RWPE2 (cell line): ENCODE data around the gene TSPAN10.

Experiments used
- ATAC-seq: fragments of 200-7000 bp; cut with Tn5 transposase; 3 replicates; pipeline ENCODE4 v1.9.1; 2021; ENCODE audit warnings: low read depth
- DNase-seq: peaks from one replicate; pipeline ENCODE4 v3.0.0-alpha.2; 2020; ENCODE audit warnings: low spot score
- H3K27ac ChIP-seq: fragments of 450-650 bp; 2 replicates; pipeline ENCODE4 v1.5.1; 2017; ENCODE audit warnings: mild to moderate bottlenecking; ENCODE audit not compliant: poor library complexity, severe bottlenecking
- H3K27me3 ChIP-seq: fragments of 250-450 bp; sonication (Bioruptor Pico); 2 replicates; pipeline ENCODE4 v1.5.1; 2021; ENCODE audit warnings: mild to moderate bottlenecking, moderate library complexity; ENCODE audit not compliant: insufficient read depth, poor library complexity, severe bottlenecking
- H3K36me3 ChIP-seq: fragments of 250-450 bp; sonication (Bioruptor Pico); 2 replicates; pipeline ENCODE4 v1.5.1; 2020; ENCODE audit warnings: low read depth, mild to moderate bottlenecking, moderate library complexity
- H3K4me1 ChIP-seq: fragments of 250-450 bp; sonication (Bioruptor Pico); 2 replicates; pipeline ENCODE4 v1.5.1; 2021; ENCODE audit warnings: mild to moderate bottlenecking, moderate library complexity; ENCODE audit not compliant: insufficient read depth, poor library complexity, severe bottlenecking
- H3K4me3 ChIP-seq: fragments of 250-450 bp; sonication (Bioruptor Pico); 2 replicates; pipeline ENCODE4 v1.5.1; 2021; ENCODE audit warnings: mild to moderate bottlenecking, moderate library complexity; ENCODE audit not compliant: severe bottlenecking
- H3K9me3 ChIP-seq: fragments of 250-450 bp; sonication (Bioruptor Pico); 2 replicates; pipeline ENCODE4 v1.5.1; 2021; ENCODE audit warnings: mild to moderate bottlenecking, moderate library complexity; ENCODE audit not compliant: severe bottlenecking
- TF ChIP-seq, protein P1 (sequence below): fragments of 450-650 bp; IDR thresholded peaks from one replicate; pipeline ENCODE4 v1.5.1; 2017; ENCODE audit warnings: mild to moderate bottlenecking, moderate library complexity; ENCODE audit not compliant: poor library complexity, severe bottlenecking

The TSPAN10 gene

GRCh38 chr17:81652906-81653771, 16.1 kb downstream of the TSPAN10 start:
- peaks cover 13% of the 10 kb centered on the region for H3K27me3 ChIP-seq

GRCh38 chr17:81655378-81656117, 18.6 kb downstream of the TSPAN10 start:
- H3K4me1 ChIP-seq = peaks cover 8% of the 10 kb centered on the region
- H3K4me3 ChIP-seq = no peak overlapping the region
- ATAC-seq (no peak), DNase-seq (no peak)
- no peak overlapping the region for H3K27ac ChIP-seq
- no peaks in the 10 kb centered on the region for H3K9me3 ChIP-seq
- no peaks in the 10 kb centered on the region for H3K36me3 ChIP-seq
- TF ChIP-seq, protein P1, sequence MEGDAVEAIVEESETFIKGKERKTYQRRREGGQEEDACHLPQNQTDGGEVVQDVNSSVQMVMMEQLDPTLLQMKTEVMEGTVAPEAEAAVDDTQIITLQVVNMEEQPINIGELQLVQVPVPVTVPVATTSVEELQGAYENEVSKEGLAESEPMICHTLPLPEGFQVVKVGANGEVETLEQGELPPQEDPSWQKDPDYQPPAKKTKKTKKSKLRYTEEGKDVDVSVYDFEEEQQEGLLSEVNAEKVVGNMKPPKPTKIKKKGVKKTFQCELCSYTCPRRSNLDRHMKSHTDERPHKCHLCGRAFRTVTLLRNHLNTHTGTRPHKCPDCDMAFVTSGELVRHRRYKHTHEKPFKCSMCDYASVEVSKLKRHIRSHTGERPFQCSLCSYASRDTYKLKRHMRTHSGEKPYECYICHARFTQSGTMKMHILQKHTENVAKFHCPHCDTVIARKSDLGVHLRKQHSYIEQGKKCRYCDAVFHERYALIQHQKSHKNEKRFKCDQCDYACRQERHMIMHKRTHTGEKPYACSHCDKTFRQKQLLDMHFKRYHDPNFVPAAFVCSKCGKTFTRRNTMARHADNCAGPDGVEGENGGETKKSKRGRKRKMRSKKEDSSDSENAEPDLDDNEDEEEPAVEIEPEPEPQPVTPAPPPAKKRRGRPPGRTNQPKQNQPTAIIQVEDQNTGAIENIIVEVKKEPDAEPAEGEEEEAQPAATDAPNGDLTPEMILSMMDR = no peak
- H3K27me3 ChIP-seq = no peaks in the 10 kb centered on the region

More at GRCh38 chr17:81652906-81653771, 16.1 kb downstream of the TSPAN10 start:
- TF ChIP-seq, protein P1 = no peak
- Histone ChIP-seq H3K36me3 (no peaks in the 10 kb centered on the region), H3K9me3 (peaks cover 6% of the 10 kb centered on the region), H3K4me1 (no peaks in the 10 kb centered on the region), H3K4me3 (no peak overlapping the region), H3K27ac (no peak overlapping the region)
- ATAC-seq (no peak), DNase-seq (no peak)

- TF ChIP-seq, protein P1 = no peak
- Histone ChIP-seq H3K4me3 (no peak within 1 kb of the TSS), H3K27me3 (no peaks in the 10 kb centered on the region), H3K36me3 (no peaks in the 10 kb centered on the region), H3K4me1 (peaks cover 8% of the 10 kb centered on the region), H3K9me3 (no peaks in the 10 kb centered on the region), H3K27ac (no peak within 1 kb of the TSS)
- DNase-seq (no peak), ATAC-seq (no peak)
These were observed 19.2 kb downstream of the TSPAN10 start, which contains the start of gene PDE6G for GRCh38 chr17:81656118-81656743. Gene PDE6G (minus strand): TSS chr17:81656542. CDS start chr17:81653305, 3,237 bp downstream.

DNA sequence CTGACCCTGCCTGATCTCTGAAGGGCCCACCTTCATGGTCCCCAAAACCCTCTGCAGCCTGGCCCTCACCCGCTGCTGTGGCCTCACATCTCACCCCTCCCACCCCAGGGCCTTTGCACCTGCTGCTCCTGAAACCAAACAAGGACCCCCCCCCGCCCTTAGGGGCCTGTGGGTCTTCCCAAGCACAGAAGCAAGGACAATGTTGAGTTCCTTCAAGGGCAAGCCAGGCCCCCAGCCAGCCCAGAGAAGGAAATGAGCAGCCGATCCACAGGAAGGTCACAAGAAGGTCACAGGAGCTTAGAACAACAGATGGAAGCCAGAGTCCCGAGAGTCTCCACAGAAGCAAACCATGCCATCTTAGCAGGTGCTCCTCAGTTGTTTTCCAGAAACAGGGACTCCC, 19.8 kb downstream of the TSPAN10 start:
- no peak overlapping the region for H3K27ac ChIP-seq
- no peak for DNase-seq
- H3K36me3 ChIP-seq = no peaks in the 10 kb centered on the region
- H3K27me3 ChIP-seq = no peaks in the 10 kb centered on the region
- H3K4me3 ChIP-seq = no peak overlapping the region
- H3K9me3 ChIP-seq = no peaks in the 10 kb centered on the region
- peaks cover 8% of the 10 kb centered on the region for H3K4me1 ChIP-seq
- TF ChIP-seq, protein P1 = no peak
- no peak for ATAC-seq
